Umbilical cord (tissue), 2 donors: ENCODE measurements around the gene ROBO1. TPM values are rescaled to one million over a fixed set of nuclear protein-coding genes. Genes with fewer than 3 reads are reported as not detected.
"Not testable (repeated sequence)": the region's sequence is repeated elsewhere in the genome, so short reads cannot be mapped to it uniquely, and the experiment has no call there.

Experiments
- DNase-seq: peaks from one replicate; pipeline ENCODE4 v3.0.0-alpha.2; 2015; ENCODE audit warnings: low spot score
- total RNA-seq: library from RNA; depleted of rRNA; stranded (reverse); fragments of >200 nt; gene quantifications from one replicate; pipeline ENCODE4 v1.2.3, GENCODE V29; 2014; ENCODE audit warnings: low replicate concordance; ENCODE audit not compliant: insufficient read depth

Gene ROBO1
- total RNA-seq, 1 donor from 2014 or later: 27.9 TPM

GRCh38 chr3:79555655-79556054 lies 212.1 kb downstream of the ROBO1 start:
- DNase-seq: no peak

- DNase-seq: no peak
Measured at GRCh38 chr3:79551997-79552396, 215.8 kb downstream of the ROBO1 start.

- DNase-seq: no peak
Measured at GRCh38 chr3:79551321-79551892, 216.4 kb downstream of the ROBO1 start.

GRCh38 chr3:79543218-79543982 lies 224.4 kb downstream of the ROBO1 start:
- no peak for DNase-seq

GRCh38 chr3:79534727-79535126 lies 233.1 kb downstream of the ROBO1 start:
- no peak for DNase-seq

GRCh38 chr3:79531566-79532295 lies 236.1 kb downstream of the ROBO1 start:
- DNase-seq: no peak

- DNase-seq: peak; percentile 51
Measured at GRCh38 chr3:79521221-79521848, 246.5 kb downstream of the ROBO1 start.

GRCh38 chr3:79517766-79518413 lies 249.9 kb downstream of the ROBO1 start:
- DNase-seq: peak; percentile 41

GRCh38 chr3:79516795-79517194 lies 251.0 kb downstream of the ROBO1 start:
- no peak for DNase-seq

- DNase-seq: peak; percentile 61
Measured at GRCh38 chr3:79515072-79515471, 252.7 kb downstream of the ROBO1 start.

- DNase-seq: peak; percentile 61
Measured at GRCh38 chr3:79514069-79514468, 253.7 kb downstream of the ROBO1 start.

GRCh38 chr3:79506751-79507150 lies 261.0 kb downstream of the ROBO1 start:
- DNase-seq: no peak

GRCh38 chr3:79502216-79502681 lies 265.5 kb downstream of the ROBO1 start:
- DNase-seq: not testable (repeated sequence)

GRCh38 chr3:79497447-79498111 lies 270.2 kb downstream of the ROBO1 start:
- DNase-seq: no peak

GRCh38 chr3:79491029-79491641 lies 276.7 kb downstream of the ROBO1 start:
- peak; percentile 49 for DNase-seq

GRCh38 chr3:79490165-79491028 lies 277.4 kb downstream of the ROBO1 start:
- DNase-seq: peak; percentile 83

GRCh38 chr3:79488407-79488806 lies 279.4 kb downstream of the ROBO1 start:
- no peak for DNase-seq

GRCh38 chr3:79480746-79481145 lies 287.1 kb downstream of the ROBO1 start:
- DNase-seq: no peak

- DNase-seq: no peak
Measured at GRCh38 chr3:79478620-79479019, 289.2 kb downstream of the ROBO1 start.

GRCh38 chr3:79477242-79477641 lies 290.6 kb downstream of the ROBO1 start:
- no peak for DNase-seq
